Measurements from ENCODE around the gene PDZK1IP1. TPM values are rescaled to one million over a fixed set of nuclear protein-coding genes. Genes with fewer than 3 reads are reported as not detected.
"Not testable (repeated sequence)": the region's sequence is repeated elsewhere in the genome, so short reads cannot be mapped to it uniquely, and the experiment has no call there.

Gene PDZK1IP1
- total RNA-seq, 1 experiment from 2014 or later: not detected

- Histone ChIP-seq H3K27me3 (ENCODE audit: control insufficient read depth, insufficient read depth, low read length) (peaks cover 17% of the 10 kb centered on the region), H3K4me3 (ENCODE audit: insufficient read depth, low read depth, low read length) (no peak overlapping the region), H3K36me3 (replicated peaks; ENCODE audit: control insufficient read depth, insufficient read depth, low read length) (no peaks in the 10 kb centered on the region)
- DNase-seq: no peak
Measured at GRCh38 chr1:47214549-47214948, 24.7 kb upstream of the PDZK1IP1 start.

DNA sequence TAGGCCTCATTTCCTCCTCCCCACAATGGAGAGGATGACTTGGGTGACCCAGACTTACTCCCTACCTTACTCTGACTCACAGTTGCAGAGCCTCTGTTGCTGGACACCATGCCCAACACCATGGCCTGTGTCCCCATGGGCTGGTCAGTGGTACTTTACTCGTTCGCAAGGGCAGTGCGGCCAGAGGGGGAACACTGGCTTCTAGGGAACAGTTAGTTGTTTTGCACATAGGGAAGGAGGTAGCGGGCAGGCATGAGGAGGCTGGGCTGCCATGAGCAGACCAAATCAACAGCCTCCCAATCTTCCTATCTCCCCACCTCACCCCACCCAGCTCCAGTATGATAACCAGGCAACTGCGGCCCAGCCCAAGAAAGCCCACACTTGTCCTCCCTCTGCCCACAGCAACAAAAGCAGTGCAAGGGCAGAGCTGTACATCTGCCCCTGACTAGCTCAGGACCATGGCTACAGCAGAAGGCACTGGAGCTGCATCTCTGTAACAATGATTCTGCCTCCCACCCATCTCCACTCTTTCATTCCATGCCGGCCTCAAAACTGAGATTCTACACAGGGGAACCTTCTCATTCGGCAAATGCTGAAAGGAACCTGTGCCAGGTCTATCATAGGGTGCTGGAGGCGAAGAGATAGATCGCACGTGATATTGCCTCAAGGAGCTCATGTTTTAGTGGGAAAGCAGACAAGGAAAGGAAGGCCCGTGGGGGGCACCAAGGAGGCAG lies 23.6 kb upstream of the PDZK1IP1 start:
- DNase-seq: no peak
- Histone ChIP-seq H3K36me3 (replicated peaks; ENCODE audit: control insufficient read depth, insufficient read depth, low read length) (no peaks in the 10 kb centered on the region), H3K27me3 (ENCODE audit: control insufficient read depth, insufficient read depth, low read length) (peaks cover 20% of the 10 kb centered on the region), H3K4me3 (ENCODE audit: insufficient read depth, low read depth, low read length) (no peak overlapping the region)

- H3K36me3 ChIP-seq (replicated peaks; ENCODE audit: control insufficient read depth, insufficient read depth, low read length): no peaks in the 10 kb centered on the region
- peaks cover 24% of the 10 kb centered on the region for H3K27me3 ChIP-seq (ENCODE audit: control insufficient read depth, insufficient read depth, low read length)
- H3K4me3 ChIP-seq (ENCODE audit: insufficient read depth, low read depth, low read length): no peak overlapping the region
- no peak for DNase-seq
Measured at GRCh38 chr1:47212636-47213229, 22.9 kb upstream of the PDZK1IP1 start.

DNA sequence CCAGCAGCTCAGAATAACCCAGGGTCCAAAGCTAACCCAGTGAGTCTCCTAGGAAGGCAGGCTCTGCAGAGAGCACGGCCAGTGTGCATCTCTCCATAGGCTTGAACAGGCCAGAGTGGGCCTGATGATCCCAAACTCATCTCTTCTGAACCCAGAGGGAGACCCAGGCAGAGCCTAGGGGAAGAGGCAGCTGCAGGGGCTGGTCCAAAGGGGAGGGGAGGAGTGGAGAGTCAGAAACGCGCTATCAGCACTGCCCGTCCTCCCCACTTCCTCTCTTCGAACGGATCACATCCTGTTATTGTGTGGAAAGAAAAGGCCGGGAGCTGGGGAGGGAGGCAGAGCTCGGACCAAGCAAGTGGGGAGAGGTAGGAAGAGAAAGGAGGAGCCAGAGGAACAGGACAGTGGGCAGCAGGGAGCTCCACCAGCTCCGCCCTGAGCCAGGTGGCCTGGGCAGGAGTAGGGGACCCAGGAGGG lies 22.0 kb upstream of the PDZK1IP1 start:
- H3K4me3 ChIP-seq (ENCODE audit: insufficient read depth, low read depth, low read length): no peak overlapping the region
- peak; percentile 42 for DNase-seq
- H3K27me3 ChIP-seq (ENCODE audit: control insufficient read depth, insufficient read depth, low read length): peaks cover 25% of the 10 kb centered on the region
- H3K36me3 ChIP-seq (replicated peaks; ENCODE audit: control insufficient read depth, insufficient read depth, low read length): no peaks in the 10 kb centered on the region

DNA sequence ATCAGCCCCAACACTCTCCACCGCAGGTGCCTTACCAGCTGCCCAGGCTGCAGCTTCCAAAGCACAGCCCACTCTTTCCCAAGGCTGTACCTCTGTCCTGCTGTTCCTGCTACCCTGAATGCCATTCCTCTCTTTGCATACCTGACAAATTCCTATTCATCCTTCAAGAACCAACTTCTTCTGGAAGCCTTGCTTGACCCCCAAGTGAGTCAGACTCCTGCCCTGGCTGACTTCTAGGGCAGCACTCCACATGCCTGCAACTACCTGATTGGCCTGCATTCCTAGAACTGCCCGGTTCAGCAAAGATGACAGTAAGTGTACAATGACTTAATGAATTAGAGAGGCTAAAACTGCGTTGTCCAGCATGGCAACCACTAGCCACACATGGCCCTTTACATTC lies 20.8 kb upstream of the PDZK1IP1 start:
- DNase-seq: no peak
- Histone ChIP-seq H3K27me3 (ENCODE audit: control insufficient read depth, insufficient read depth, low read length) (peaks cover 28% of the 10 kb centered on the region), H3K4me3 (ENCODE audit: insufficient read depth, low read depth, low read length) (no peak overlapping the region), H3K36me3 (replicated peaks; ENCODE audit: control insufficient read depth, insufficient read depth, low read length) (no peaks in the 10 kb centered on the region)

DNA sequence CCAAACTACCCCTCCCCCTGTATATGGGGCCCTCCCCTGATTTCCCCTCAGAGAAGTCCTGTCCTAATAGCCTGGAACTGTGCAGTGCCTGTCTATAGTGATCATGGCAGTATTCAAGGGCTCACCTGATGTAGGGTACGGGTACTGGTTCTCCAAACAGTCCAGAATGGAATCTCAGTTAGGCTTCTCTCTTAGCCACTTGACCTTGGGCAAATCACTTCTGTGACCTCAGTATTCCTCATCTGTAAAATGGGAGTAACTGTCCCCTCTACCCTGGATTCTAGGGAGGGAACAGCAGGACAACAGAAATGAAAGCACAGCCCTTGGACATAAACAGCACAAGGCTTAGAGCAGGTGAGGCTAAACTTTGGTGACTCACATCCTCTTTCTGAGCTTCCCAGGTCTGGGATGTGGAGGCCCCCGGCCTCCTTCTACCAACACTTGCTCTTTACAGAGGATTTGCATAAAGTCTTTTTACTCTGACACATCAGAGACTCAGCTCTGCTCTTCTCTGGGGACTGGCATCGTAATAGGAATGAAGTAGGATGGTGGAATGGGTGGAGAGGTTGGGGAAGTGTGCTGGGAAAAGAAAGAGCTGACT lies 20.0 kb upstream of the PDZK1IP1 start:
- H3K36me3 ChIP-seq (replicated peaks; ENCODE audit: control insufficient read depth, insufficient read depth, low read length): no peaks in the 10 kb centered on the region
- peaks cover 28% of the 10 kb centered on the region for H3K27me3 ChIP-seq (ENCODE audit: control insufficient read depth, insufficient read depth, low read length)
- no peak for DNase-seq
- H3K4me3 ChIP-seq (ENCODE audit: insufficient read depth, low read depth, low read length): no peak overlapping the region

DNA sequence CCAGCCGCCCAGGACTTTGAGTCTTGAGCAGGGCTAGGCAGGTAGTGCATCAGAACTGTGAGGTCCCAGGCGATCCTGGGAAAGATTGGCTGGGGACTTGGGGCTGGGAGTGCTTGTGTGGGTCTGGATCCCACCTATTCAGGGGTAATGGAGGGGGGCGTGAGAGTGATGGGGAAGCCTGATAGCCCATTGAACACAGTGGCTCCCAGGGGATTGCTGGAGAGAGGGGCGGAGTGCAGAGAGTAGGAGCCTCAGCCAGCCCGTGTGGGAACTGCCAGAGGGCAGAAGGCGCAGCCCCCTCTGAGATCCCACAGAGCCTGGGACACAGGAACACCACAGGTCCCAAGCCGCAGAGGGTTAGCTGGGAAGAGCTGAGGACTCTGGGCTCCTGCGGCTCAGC lies 19.3 kb upstream of the PDZK1IP1 start:
- Histone ChIP-seq H3K4me3 (ENCODE audit: insufficient read depth, low read depth, low read length) (no peak overlapping the region), H3K36me3 (replicated peaks; ENCODE audit: control insufficient read depth, insufficient read depth, low read length) (no peaks in the 10 kb centered on the region), H3K27me3 (ENCODE audit: control insufficient read depth, insufficient read depth, low read length) (peaks cover 28% of the 10 kb centered on the region)
- peak; percentile 56 for DNase-seq

DNA sequence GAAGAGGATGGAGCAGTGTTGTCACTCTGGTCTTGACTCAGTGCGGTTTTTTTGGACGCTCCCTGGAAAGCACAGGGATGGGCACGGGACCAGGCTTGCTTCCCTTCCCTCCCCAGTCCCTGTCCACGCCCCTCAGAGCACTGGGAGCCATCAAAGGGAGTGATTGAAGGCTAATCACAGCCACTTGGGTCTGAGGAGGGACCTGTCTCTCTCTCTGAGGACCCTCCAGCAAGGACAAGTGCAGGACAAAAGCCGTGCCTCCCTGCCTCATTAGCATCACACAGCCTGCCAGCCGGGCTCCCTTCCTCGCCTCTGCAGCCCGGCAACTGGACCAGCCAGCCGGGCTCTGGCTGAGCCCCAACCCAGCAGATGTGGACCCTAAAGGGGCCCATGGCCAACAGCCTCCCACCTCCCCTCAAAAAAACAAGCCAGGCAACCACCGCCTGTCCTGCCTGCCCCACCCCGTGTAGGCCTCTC lies 18.6 kb upstream of the PDZK1IP1 start:
- Histone ChIP-seq H3K4me3 (ENCODE audit: insufficient read depth, low read depth, low read length) (peak overlapping the region; percentile 3; the same call in 1 of the 2 replicates), H3K27me3 (ENCODE audit: control insufficient read depth, insufficient read depth, low read length) (peaks cover 28% of the 10 kb centered on the region), H3K36me3 (replicated peaks; ENCODE audit: control insufficient read depth, insufficient read depth, low read length) (no peaks in the 10 kb centered on the region)
- DNase-seq: peak; percentile 93

DNA sequence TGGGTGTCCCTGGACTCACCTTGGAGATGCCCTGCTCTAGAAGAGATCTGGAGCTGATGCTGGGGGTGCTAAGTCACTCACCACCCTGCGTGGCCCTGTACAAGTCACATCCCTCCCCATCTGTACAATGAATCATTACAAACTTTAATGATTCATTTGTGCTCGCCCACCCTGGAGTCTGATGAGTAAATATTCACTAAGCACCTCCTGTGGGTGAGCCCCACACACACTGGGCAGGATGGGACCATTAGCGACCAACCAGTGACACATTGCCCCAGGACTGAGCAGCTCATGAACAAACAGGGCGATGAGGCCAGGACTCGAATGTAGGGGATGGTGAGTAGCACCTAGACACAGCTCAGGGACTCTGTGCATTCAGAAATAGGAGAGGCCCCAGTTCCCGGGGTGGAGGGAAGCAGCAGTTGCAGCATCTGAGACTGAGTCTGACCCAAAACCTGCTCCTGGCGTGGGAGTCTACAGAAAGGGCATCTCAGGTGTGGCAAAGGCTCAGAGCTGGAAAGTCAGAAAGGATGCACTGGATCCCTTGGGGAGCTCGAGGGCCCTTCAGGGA lies 18.1 kb upstream of the PDZK1IP1 start:
- Histone ChIP-seq H3K27me3 (ENCODE audit: control insufficient read depth, insufficient read depth, low read length) (peaks cover 26% of the 10 kb centered on the region), H3K4me3 (ENCODE audit: insufficient read depth, low read depth, low read length) (no peak overlapping the region), H3K36me3 (replicated peaks; ENCODE audit: control insufficient read depth, insufficient read depth, low read length) (no peaks in the 10 kb centered on the region)

GRCh38 chr1:47205918-47206317 lies 16.1 kb upstream of the PDZK1IP1 start:
- no peaks in the 10 kb centered on the region for H3K36me3 ChIP-seq (replicated peaks; ENCODE audit: control insufficient read depth, insufficient read depth, low read length)
- H3K27me3 ChIP-seq (ENCODE audit: control insufficient read depth, insufficient read depth, low read length): peaks cover 23% of the 10 kb centered on the region
- H3K4me3 ChIP-seq (ENCODE audit: insufficient read depth, low read depth, low read length): no peak overlapping the region
- no peak for DNase-seq

More for the DNA sequence above, 18.1 kb upstream of the PDZK1IP1 start:
- DNase-seq: no peak

GRCh38 chr1:47203504-47203903 lies 13.7 kb upstream of the PDZK1IP1 start:
- not testable (repeated sequence) for H3K4me3 ChIP-seq (ENCODE audit: insufficient read depth, low read depth, low read length); DNase-seq; H3K36me3 ChIP-seq (replicated peaks; ENCODE audit: control insufficient read depth, insufficient read depth, low read length)
- peaks cover 15% of the 10 kb centered on the region for H3K27me3 ChIP-seq (ENCODE audit: control insufficient read depth, insufficient read depth, low read length)

GRCh38 chr1:47201179-47201578 lies 11.3 kb upstream of the PDZK1IP1 start:
- H3K27me3 ChIP-seq (ENCODE audit: control insufficient read depth, insufficient read depth, low read length): peaks cover 10% of the 10 kb centered on the region
- DNase-seq: no peak
- H3K36me3 ChIP-seq (replicated peaks; ENCODE audit: control insufficient read depth, insufficient read depth, low read length): no peaks in the 10 kb centered on the region
- H3K4me3 ChIP-seq (ENCODE audit: insufficient read depth, low read depth, low read length): no peak overlapping the region

DNA sequence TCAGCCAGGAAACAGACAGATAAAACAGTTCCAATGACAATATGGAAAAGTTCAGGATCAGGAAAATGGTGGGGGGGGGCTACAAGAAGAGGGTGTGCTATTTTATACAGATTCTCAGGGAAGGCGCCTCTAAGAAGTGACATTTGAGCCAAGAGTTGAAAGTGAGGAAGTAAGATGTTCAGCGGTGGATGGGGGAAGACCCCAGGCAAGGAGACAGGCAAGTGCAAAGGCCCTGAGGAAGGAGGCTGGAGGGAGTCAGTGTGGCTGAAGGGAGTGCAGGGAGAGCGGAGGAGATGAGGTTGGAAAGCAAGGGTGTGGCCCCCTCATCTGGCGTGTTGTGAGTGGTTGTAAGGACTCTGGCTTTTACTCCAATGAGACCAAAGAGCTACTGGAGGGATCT lies 8.4 kb upstream of the PDZK1IP1 start:
- Histone ChIP-seq H3K36me3 (replicated peaks; ENCODE audit: control insufficient read depth, insufficient read depth, low read length) (no peaks in the 10 kb centered on the region), H3K27me3 (ENCODE audit: control insufficient read depth, insufficient read depth, low read length) (peaks cover 18% of the 10 kb centered on the region)

GRCh38 chr1:47196622-47197021 lies 6.8 kb upstream of the PDZK1IP1 start:
- peaks cover 19% of the 10 kb centered on the region for H3K27me3 ChIP-seq (ENCODE audit: control insufficient read depth, insufficient read depth, low read length)
- H3K36me3 ChIP-seq (replicated peaks; ENCODE audit: control insufficient read depth, insufficient read depth, low read length): no peaks in the 10 kb centered on the region
- DNase-seq: peak; percentile 38

More for the DNA sequence above, 8.4 kb upstream of the PDZK1IP1 start:
- H3K4me3 ChIP-seq (ENCODE audit: insufficient read depth, low read depth, low read length): no peak overlapping the region
- DNase-seq: no peak

More at GRCh38 chr1:47196622-47197021, 6.8 kb upstream of the PDZK1IP1 start:
- no peak overlapping the region for H3K4me3 ChIP-seq (ENCODE audit: insufficient read depth, low read depth, low read length)
